D721Med (cell line): ENCODE results near the gene PRKCSH.
A peak's percentile ranks its signal among the peaks of the same experiment; 100 is the strongest.

Experiments
- DNase-seq: peaks from one replicate; pipeline ENCODE4 v3.0.0; 2011; ENCODE audit warnings: low spot score; ENCODE audit not compliant: insufficient read length
- FAIRE-seq: peaks from 2 replicates; lab custom pipeline; 2011; peaks lifted over from hg19 to GRCh38; lab: Jason Lieb, UNC
- TF ChIP-seq, protein P1 (sequence below): IDR thresholded peaks from 2 replicates; pipeline ENCODE4 v1.5.1; 2012; ENCODE audit warnings: mild to moderate bottlenecking, control low read depth; ENCODE audit not compliant: insufficient read depth; ENCODE audit errors: missing control alignments

The PRKCSH gene, protein sequence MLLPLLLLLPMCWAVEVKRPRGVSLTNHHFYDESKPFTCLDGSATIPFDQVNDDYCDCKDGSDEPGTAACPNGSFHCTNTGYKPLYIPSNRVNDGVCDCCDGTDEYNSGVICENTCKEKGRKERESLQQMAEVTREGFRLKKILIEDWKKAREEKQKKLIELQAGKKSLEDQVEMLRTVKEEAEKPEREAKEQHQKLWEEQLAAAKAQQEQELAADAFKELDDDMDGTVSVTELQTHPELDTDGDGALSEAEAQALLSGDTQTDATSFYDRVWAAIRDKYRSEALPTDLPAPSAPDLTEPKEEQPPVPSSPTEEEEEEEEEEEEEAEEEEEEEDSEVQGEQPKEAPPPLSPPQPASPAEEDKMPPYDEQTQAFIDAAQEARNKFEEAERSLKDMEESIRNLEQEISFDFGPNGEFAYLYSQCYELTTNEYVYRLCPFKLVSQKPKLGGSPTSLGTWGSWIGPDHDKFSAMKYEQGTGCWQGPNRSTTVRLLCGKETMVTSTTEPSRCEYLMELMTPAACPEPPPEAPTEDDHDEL

DNA sequence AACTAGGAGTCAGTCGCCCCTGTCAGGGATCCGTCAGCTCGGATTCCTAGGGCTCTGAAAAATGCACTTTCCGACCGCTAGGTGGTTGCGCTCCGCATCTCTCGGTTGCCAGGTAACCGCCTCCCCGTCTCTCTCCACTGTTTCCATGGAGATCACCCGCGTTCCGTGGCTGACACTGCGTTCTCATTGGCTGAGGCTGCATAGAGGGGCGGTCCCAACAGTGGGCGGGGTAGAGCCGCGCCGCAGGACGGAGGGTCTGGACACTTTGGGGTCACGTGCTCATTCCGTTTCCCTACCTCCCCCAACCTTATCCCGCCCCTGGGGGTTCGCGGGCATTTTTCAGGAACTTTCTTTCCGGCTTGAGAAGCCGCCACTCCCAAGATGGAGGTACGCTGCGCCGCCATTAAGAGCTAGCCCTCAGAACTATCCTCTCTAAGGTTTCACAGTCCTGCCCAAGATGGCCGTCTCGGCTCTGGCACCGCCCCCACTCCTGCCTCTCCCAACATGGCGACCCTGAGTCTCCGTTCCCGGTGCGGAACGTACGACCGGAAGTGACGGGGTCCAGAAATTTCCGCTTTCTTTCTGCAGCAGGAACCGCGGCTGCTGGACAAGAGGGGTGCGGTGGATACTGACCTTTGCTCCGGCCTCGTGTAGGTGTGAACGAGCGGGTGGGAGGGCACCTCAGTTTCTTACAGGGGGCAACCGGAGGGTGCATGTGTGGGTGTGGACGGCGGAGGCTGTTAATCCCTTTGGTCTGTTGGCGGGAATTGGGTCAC, at the start of gene PRKCSH, which contains the start of gene ODAD3:
Gene PRKCSH (plus strand): TSS at position 579 of the 776 bp plus-strand sequence. CDS start 483 bp downstream, outside the sequence.
Gene ODAD3 (minus strand): TSS at position 65 of the 776 bp plus-strand sequence. CDS start 105 bp downstream, outside the sequence.
- FAIRE-seq (peak; percentile 21), DNase-seq (peak; percentile 89)

DNA sequence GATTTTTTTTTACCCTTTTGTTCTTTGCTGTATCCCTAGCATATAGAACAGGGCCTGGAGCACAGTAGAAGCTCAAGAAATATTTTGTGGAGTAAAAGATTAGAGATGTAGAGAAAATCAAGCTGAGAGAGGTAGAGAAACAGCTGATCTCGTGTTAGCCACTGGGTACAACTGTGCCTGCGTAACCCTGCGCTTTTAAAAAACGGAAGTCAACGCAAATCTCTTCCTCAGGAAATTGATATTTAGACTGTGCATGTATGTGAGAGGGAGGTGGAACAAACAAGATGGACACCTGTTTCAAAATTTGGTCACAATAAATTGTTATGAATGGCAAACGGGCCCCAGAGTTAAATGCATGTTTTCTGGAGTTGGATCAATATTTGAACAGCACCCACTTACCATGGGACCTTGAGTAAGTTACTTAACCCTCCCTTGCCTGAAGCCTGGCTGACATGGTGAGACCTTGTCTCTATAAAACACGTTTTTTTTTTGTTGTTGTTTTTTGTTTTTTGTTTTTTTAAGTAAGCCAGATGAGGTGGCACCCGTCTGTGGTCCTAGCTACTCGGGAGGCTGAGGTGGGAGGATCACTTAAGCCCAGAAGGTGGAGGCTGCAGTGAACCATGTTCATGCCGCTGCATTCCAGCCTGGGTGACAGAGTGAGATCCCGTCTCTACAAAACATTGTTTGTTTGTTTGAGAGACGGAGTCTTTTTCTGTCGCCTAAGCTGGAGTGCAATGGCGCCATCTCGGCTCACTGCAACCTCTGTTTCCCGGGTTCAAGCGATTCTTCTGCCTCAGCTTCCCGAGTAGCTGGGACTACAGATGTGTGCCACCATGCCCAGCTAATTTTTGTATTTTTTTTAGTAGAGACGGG, 48.0 kb upstream of the PRKCSH start:
- DNase-seq (no peak), FAIRE-seq (no peak)
- TF ChIP-seq, protein P1, sequence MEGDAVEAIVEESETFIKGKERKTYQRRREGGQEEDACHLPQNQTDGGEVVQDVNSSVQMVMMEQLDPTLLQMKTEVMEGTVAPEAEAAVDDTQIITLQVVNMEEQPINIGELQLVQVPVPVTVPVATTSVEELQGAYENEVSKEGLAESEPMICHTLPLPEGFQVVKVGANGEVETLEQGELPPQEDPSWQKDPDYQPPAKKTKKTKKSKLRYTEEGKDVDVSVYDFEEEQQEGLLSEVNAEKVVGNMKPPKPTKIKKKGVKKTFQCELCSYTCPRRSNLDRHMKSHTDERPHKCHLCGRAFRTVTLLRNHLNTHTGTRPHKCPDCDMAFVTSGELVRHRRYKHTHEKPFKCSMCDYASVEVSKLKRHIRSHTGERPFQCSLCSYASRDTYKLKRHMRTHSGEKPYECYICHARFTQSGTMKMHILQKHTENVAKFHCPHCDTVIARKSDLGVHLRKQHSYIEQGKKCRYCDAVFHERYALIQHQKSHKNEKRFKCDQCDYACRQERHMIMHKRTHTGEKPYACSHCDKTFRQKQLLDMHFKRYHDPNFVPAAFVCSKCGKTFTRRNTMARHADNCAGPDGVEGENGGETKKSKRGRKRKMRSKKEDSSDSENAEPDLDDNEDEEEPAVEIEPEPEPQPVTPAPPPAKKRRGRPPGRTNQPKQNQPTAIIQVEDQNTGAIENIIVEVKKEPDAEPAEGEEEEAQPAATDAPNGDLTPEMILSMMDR: no peak

More for the DNA sequence above, at the start of gene PRKCSH, which contains the start of gene ODAD3:
- TF ChIP-seq, protein P1: peak; percentile 78

DNA sequence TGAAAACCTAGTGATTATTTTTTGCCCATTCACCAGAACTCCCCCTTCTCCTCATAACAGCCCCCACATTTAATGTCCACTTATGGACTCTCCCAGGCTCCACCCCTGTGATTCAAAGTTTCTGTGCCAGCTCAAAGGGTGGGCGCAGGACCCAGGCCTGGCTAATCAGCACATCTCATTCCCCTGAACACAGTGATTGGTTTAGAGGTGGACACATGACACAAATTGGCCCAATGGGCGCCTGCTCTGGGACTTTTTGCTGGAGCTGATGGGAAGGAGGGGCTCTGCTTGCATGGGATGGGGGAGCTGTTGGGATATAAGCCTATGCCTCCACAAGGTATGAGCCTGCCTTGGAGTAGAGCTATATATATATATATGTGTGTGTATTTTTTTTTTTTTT, 45.1 kb upstream of the PRKCSH start:
- FAIRE-seq: no peak
- TF ChIP-seq, protein P1: no peak
- DNase-seq: no peak

DNA sequence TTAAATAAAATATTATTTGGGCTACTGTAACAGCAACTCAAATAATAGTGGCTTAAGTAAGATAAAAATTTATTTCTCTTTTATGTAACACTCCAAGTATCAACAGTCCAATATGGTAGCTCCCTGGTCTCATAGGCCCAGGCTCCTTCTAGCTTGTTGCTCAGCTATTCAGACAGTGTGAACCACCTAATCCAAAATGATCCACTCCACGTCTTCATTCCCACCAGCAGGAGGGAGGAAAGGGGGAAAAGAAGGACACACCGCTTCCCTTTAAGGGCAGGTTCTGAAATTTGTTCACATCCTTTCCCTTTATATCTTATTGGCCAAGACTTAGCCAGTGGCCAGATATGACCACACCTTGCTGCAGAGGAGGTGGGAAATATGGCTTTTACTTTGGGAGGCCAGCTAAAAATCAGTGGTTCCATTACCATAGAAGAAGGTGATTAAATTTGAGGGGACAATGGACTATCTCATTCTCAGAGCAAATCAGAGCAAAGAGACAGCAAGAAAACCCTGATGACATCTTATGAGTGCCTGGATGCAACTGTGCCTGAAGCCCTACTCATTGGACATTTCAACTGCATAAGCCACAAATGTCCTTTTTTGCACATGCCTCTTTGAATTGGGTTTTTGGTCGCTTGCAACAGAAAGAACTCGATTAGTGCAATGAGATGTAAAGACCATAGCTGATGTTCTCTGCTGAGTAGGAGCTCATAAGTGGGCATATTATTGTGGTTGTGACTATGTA, 44.3 kb upstream of the PRKCSH start:
- DNase-seq (no peak), FAIRE-seq (no peak)
- TF ChIP-seq, protein P1: no peak

DNA sequence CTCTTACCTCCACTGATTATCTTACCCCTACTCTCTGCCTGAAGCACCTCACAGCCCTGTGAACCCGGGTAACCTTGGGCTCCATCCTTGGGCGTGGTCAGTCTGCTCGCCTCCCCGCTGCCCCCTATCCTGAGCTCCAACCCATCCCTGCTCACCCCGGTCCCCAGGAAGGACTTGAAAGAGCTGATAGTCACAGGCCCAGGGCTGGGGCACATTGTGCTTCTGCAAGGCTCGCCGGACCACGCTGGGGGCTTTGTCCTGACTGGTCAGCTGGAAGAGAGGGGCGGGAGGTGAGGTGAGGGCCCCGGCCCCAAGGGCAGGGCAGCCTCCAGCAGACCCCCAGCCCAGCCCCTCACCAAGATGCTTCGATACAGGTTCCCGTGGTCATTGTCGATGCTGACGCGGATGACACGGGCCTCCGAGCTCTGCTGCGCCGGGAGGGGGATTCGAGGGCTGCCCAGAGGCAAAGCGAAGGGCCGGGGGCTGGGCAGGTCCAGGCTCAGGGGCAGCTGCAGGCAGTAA, 38.3 kb upstream of the PRKCSH start:
- peak; percentile 7 for DNase-seq
- FAIRE-seq: no peak
- TF ChIP-seq, protein P1: no peak
